GM13977 (cell line): Measurements from ENCODE around the gene PNRC2.
"Not testable (repeated sequence)": the region's sequence is repeated elsewhere in the genome, so short reads cannot be mapped to it uniquely, and the experiment has no call there.

Experiments
- DNase-seq: peaks from one replicate; pipeline ENCODE4 v3.0.0; 2012; ENCODE audit warnings: low spot score
- in situ Hi-C: fragments of 300-500 bp; cut with MboI; formaldehyde crosslinking; loops from one replicate; pipeline ENCODE4 v1.12.0; 2022; ENCODE audit warnings: low sequenced_read_pairs, low pct_unique_long_range_greater_than_20kb, mixed read lengths, inconsistent platforms; ENCODE audit not compliant: unreplicated experiment
- TF ChIP-seq, protein P1 (sequence below): IDR thresholded peaks from 2 replicates; pipeline ENCODE4 v1.5.1; 2012; ENCODE audit warnings: mild to moderate bottlenecking, control low read depth; ENCODE audit not compliant: insufficient read depth; ENCODE audit errors: extremely low read depth, missing control alignments

PNRC2 gene

DNA sequence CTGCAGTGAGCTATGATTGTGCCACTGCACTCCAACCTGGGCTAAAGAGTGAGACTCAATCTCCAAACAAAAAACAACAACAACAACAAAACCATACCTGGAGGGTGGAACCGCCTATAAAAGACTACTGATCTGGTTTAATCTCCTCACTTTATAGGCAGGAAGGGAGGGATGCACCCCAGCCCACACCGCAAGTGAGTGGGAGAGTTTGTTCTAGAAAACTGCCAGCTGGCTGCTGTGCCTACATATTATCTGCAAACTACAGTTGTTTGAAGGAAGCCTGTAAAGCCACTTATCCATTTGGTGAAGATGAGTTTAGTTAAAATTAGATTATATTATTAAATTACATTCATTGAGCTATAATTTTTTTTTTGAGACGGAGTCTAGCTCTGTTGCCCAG, 29.6 kb downstream of the PNRC2 start:
- in situ Hi-C loops, result no loop called here
- TF ChIP-seq, protein P1, sequence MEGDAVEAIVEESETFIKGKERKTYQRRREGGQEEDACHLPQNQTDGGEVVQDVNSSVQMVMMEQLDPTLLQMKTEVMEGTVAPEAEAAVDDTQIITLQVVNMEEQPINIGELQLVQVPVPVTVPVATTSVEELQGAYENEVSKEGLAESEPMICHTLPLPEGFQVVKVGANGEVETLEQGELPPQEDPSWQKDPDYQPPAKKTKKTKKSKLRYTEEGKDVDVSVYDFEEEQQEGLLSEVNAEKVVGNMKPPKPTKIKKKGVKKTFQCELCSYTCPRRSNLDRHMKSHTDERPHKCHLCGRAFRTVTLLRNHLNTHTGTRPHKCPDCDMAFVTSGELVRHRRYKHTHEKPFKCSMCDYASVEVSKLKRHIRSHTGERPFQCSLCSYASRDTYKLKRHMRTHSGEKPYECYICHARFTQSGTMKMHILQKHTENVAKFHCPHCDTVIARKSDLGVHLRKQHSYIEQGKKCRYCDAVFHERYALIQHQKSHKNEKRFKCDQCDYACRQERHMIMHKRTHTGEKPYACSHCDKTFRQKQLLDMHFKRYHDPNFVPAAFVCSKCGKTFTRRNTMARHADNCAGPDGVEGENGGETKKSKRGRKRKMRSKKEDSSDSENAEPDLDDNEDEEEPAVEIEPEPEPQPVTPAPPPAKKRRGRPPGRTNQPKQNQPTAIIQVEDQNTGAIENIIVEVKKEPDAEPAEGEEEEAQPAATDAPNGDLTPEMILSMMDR, result no peak
- DNase-seq, result peak; percentile 2

DNA sequence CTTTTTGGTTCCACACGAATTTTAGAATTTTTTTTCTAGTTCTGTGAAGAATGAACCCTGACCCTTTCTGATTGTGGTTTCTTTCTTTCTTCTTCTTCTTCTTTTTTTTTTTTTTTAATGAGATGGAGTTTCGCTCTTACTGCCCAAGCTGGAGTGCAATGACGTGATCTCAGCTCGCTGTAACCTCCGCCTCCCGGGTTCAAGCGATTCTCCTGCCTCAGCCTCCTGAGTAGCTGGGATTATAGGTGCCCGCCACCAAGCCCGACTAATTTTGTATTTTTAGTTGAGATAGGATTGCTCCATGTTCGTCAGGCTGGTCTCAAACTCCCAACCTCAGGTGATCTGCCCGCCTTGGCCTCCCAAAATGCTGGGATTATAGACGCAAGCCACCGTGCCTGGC, 32.4 kb downstream of the PNRC2 start:
- DNase-seq, in situ Hi-C loops: not testable (repeated sequence)

- peak; percentile 59 for DNase-seq
- TF ChIP-seq, protein P1, result no peak
- in situ Hi-C loops, result no loop called here
Measured at GRCh38 chr1:23995431-23995837, 35.8 kb downstream of the PNRC2 start.

- in situ Hi-C loops, result no loop called here
- TF ChIP-seq, protein P1, result no peak
Measured at GRCh38 chr1:23996700-23997229, 37.1 kb downstream of the PNRC2 start.

DNA sequence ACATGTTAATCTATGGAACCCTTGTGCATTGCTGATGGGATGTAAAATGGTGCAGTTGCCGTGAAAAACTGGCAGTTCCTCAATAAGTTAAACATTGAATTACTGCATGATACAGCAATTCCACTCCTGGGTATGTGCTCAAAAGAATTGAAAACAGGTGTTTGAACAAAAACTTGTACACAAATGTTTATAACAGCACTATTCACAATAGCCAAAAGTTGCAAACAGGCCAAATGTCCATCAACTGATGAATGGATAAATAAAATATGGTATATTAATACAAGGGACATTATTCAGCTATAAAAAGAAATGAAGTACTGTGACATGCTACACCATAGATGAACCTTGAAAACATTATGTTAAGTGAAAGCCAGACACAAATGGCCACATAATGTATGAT, 38.2 kb downstream of the PNRC2 start:
- in situ Hi-C loops, result no loop called here
- TF ChIP-seq, protein P1, result no peak

More at GRCh38 chr1:23996700-23997229, 37.1 kb downstream of the PNRC2 start:
- DNase-seq, result no peak

GRCh38 chr1:23999156-23999671, 39.6 kb downstream of the PNRC2 start:
- TF ChIP-seq, protein P1, result no peak
- in situ Hi-C loops, result no loop called here

More for the DNA sequence above, 38.2 kb downstream of the PNRC2 start:
- DNase-seq, result no peak

DNA sequence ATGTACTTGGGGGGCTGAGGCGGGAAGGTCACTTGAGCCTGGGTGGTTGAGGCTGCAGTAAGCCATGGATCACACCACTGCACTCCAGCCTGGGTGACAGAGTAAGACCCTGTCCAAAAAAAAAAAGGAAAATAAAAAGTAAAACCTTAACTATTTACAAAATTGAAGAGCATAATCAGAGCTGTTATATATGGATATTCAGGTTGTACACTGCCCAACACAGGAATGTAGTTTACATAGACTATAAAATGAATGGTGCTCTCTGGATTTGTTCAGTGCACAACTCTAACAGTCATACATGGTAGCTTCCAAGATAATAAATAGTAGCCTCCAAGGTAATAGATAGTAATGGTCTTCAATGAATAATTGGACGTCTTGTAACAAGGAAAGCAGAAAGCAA, 43.1 kb downstream of the PNRC2 start:
- TF ChIP-seq, protein P1, result no peak
- in situ Hi-C loops, result no loop called here

More at GRCh38 chr1:23999156-23999671, 39.6 kb downstream of the PNRC2 start:
- no peak for DNase-seq

More for the DNA sequence above, 43.1 kb downstream of the PNRC2 start:
- DNase-seq, result no peak
